K562 (cell line): Measurements from ENCODE around the gene LMBR1. TPM values are rescaled to one million over a fixed set of nuclear protein-coding genes. Genes with fewer than 3 reads are reported as not detected.
A peak's percentile ranks its signal among the peaks of the same experiment; 100 is the strongest.

ENCODE experiments used
- BRD4 ChIP-seq: fragments of 200-600 bp; sonication (generic); IDR thresholded peaks from 2 replicates; pipeline ENCODE4 v1.6.1; 2017; ENCODE audit warnings: inconsistent platforms
- ELF2 ChIP-seq: fragments of 250-450 bp; sonication (Bioruptor Pico); IDR thresholded peaks from 2 replicates; pipeline ENCODE4 v1.5.0; 2021; ENCODE audit warnings: mild to moderate bottlenecking
- FIP1L1 ChIP-seq: fragments of 200-400 bp; formaldehyde crosslinking; IDR thresholded peaks from 2 replicates; pipeline ENCODE4 v1.6.1; 2018; ENCODE audit warnings: mild to moderate bottlenecking, low read depth, low read length; ENCODE audit not compliant: poor library complexity, severe bottlenecking
- FOXJ3 ChIP-seq: sonication (generic); formaldehyde crosslinking; IDR thresholded peaks from 2 replicates; pipeline ENCODE4 v1.4.0; 2020; ENCODE audit warnings: mild to moderate bottlenecking, missing genetic modification reagents
- FOXK1 ChIP-seq: sonication (generic); formaldehyde crosslinking; IDR thresholded peaks from 2 replicates; pipeline ENCODE4 v1.8.0; 2022; ENCODE audit warnings: missing genetic modification reagents, mild to moderate bottlenecking, borderline replicate concordance
- FUS ChIP-seq: fragments of 200-400 bp; formaldehyde crosslinking; optimal IDR thresholded peaks from 2 replicates; pipeline ENCODE3; 2017; ENCODE audit warnings: low read depth, low read length
- GTF2F1 ChIP-seq: IDR thresholded peaks from 2 replicates; pipeline ENCODE4 v1.6.1; 2011; ENCODE audit warnings: low read depth, low read length, improper control_type of control experiment
- HEY1 ChIP-seq: fragments of 250-450 bp; sonication (Bioruptor Pico); IDR thresholded peaks from 2 replicates; pipeline ENCODE4 v1.5.0; 2020; ENCODE audit warnings: mild to moderate bottlenecking, moderate library complexity, borderline replicate concordance
- HLTF ChIP-seq: fragments of 450-650 bp; IDR thresholded peaks from 2 replicates; pipeline ENCODE4 v1.6.1; 2016
- HOXB6 ChIP-seq: fragments of 250-450 bp; sonication (Bioruptor Pico); IDR thresholded peaks from 2 replicates; pipeline ENCODE4 v1.5.1; 2022; ENCODE audit warnings: mild to moderate bottlenecking, borderline replicate concordance
- JUN ChIP-seq, 2 experiments: sonication (generic) in 1 of 2; formaldehyde crosslinking in 1 of 2; IDR thresholded peaks; 2 replicates each; pipeline versions ENCODE4 v1.6.1 to v1.8.0; 2012 to 2022; ENCODE audit warnings: borderline replicate concordance in 2 of 2, mild to moderate bottlenecking in 2 of 2, improper control_type of control experiment in 1 of 2, low read depth in 1 of 2, low read length in 1 of 2, missing genetic modification reagents in 1 of 2
- POU5F1 ChIP-seq: fragments of 150-350 bp; IDR thresholded peaks from 2 replicates; pipeline ENCODE4 v1.6.1; 2014; ENCODE audit warnings: borderline replicate concordance, low read length, low read depth, mild to moderate bottlenecking; ENCODE audit not compliant: partially characterized antibody
- SIRT6 ChIP-seq: IDR thresholded peaks from one replicate; pipeline ENCODE4 v1.6.1; 2012; ENCODE audit warnings: low read depth, mild to moderate bottlenecking, control low read depth, inconsistent platforms, low read length, moderate library complexity
- SMARCE1 ChIP-seq: fragments of 450-650 bp; IDR thresholded peaks from 2 replicates; pipeline ENCODE4 v1.7.1; 2016; ENCODE audit warnings: mild to moderate bottlenecking
- STAT5B ChIP-seq: fragments of 250-450 bp; sonication (Bioruptor Pico); IDR thresholded peaks from 2 replicates; pipeline ENCODE4 v1.8.0; 2021; ENCODE audit warnings: mild to moderate bottlenecking, inconsistent platforms
- TBP ChIP-seq: optimal IDR thresholded peaks from 2 replicates; pipeline ENCODE3; 2011; ENCODE audit warnings: low read depth, low read length, improper control_type of control experiment
- polyA plus RNA-seq, 8 experiments: library from polyadenylated mRNA; depleted of rRNA in 4 of 8; stranded (reverse) in 5 of 8; unstranded in 3 of 8; fragments of >200 nt; fragmentation: Nextera tagmentation in 2 of 8; fragmentation: Illumina TruSeq in 1 of 8; extraction: Ambion mirVana in 2 of 8; extraction: Trizol in 1 of 8; gene quantifications; 2 replicates each; pipeline versions ENCODE4 v1.2.1 to v1.2.3, GENCODE V29; 2011 to 2014; ENCODE audit warnings: inconsistent platforms in 1 of 8, missing spikeins in 1 of 8
- total RNA-seq, 7 experiments: library from RNA; depleted of rRNA in 6 of 7; stranded (reverse); fragments of >200 nt in 6 of 7; fragmentation: Illumina TruSeq in 2 of 7; extraction: Trizol in 2 of 7; gene quantifications; 2 replicates each; pipeline versions ENCODE4 v1.2.1 to v1.2.3, GENCODE V29; 2011 to 2021; ENCODE audit warnings: low replicate concordance in 1 of 7
- TF ChIP-seq, protein P1 (sequence below): sonication (generic); formaldehyde crosslinking; IDR thresholded peaks from 2 replicates; pipeline ENCODE4 v1.8.0; 2022; ENCODE audit warnings: missing genetic modification reagents, mild to moderate bottlenecking, borderline replicate concordance
- TF ChIP-seq, protein P2 (sequence below): IDR thresholded peaks from 2 replicates; pipeline ENCODE4 v1.6.1; 2014; ENCODE audit warnings: antibody characterized with exemption
- TF ChIP-seq, protein P3 (sequence below): fragments of 450-650 bp; IDR thresholded peaks from 2 replicates; pipeline ENCODE4 v1.6.1; 2016
- TF ChIP-seq, protein P4 (sequence below): fragments of 200-800 bp; sonication (Bioruptor generic); IDR thresholded peaks from 2 replicates; pipeline ENCODE4 v1.6.1; 2017; ENCODE audit warnings: missing genetic modification characterization, missing compliant biosample characterization

The LMBR1 gene
- total and polyA plus RNA-seq, 9 of the 15 experiments (the other 6 are each of a cell fraction or from before 2014, with no cell fraction given): 7.7 to 90.0 (median 59.9) TPM

DNA sequence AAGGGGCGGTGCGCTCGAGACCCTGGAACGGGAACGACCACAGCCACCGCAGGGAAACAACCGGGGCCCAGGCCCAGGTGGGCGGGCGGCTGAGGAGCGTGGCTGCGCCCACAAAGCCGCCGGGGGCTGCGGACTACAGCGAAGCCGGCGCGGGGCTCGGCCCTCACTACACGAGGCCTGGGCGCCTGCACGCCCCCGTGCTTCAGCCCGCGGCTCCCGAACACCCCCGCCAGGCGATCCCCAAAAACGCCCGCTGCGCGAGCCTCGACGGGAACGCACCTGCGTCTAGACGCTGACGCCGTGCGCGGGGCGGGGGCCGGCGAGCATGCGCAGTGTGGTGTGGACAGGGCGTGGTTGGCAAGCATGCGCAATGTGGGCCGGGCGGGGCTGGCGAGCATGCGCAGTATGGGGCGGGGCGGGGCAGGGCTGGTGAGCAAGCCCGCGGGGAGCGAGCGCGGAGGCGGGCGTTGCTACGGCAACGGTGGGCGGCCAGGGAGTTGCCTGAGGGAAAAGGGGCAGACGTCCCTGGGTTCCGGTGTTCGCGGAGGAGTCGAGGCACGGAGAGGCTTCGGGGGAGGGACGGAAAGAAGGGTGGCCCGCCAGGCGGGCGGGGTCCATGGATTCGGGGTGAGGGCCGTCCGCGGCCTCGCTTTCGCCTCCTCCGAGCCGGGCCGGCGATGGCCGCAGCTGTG is 252.6 kb downstream of the LMBR1 start, which contains the start of gene RNF32 (continued):
- TF ChIP-seq, protein P1, sequence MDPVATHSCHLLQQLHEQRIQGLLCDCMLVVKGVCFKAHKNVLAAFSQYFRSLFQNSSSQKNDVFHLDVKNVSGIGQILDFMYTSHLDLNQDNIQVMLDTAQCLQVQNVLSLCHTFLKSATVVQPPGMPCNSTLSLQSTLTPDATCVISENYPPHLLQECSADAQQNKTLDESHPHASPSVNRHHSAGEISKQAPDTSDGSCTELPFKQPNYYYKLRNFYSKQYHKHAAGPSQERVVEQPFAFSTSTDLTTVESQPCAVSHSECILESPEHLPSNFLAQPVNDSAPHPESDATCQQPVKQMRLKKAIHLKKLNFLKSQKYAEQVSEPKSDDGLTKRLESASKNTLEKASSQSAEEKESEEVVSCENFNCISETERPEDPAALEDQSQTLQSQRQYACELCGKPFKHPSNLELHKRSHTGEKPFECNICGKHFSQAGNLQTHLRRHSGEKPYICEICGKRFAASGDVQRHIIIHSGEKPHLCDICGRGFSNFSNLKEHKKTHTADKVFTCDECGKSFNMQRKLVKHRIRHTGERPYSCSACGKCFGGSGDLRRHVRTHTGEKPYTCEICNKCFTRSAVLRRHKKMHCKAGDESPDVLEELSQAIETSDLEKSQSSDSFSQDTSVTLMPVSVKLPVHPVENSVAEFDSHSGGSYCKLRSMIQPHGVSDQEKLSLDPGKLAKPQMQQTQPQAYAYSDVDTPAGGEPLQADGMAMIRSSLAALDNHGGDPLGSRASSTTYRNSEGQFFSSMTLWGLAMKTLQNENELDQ (CRISPR knock-in tag): peak; percentile 96; the same call in 1 of the 2 replicates
- TF ChIP-seq SMARCE1: no peak
- no peak for TF ChIP-seq HEY1 (CRISPR knock-in tag)
- peak; percentile 85 for TF ChIP-seq FUS
- no peak for TF ChIP-seq SIRT6
- TF ChIP-seq HOXB6 (CRISPR knock-in tag): no peak
- TF ChIP-seq, protein P2, sequence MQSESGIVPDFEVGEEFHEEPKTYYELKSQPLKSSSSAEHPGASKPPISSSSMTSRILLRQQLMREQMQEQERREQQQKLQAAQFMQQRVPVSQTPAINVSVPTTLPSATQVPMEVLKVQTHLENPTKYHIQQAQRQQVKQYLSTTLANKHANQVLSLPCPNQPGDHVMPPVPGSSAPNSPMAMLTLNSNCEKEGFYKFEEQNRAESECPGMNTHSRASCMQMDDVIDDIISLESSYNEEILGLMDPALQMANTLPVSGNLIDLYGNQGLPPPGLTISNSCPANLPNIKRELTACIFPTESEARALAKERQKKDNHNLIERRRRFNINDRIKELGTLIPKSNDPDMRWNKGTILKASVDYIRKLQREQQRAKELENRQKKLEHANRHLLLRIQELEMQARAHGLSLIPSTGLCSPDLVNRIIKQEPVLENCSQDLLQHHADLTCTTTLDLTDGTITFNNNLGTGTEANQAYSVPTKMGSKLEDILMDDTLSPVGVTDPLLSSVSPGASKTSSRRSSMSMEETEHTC: no peak
- no peak for TF ChIP-seq TBP
- 0 out of 2 replicates have a peak, but pooled peaks have one; percentile 37 for TF ChIP-seq GTF2F1
- peak; percentile 98 for TF ChIP-seq BRD4
- no peak for TF ChIP-seq ELF2
- no peak for TF ChIP-seq FOXJ3 (CRISPR knock-in tag)
- peak; percentile 83 for TF ChIP-seq POU5F1
- peak; percentile 21 for TF ChIP-seq FIP1L1
- TF ChIP-seq, protein P3, sequence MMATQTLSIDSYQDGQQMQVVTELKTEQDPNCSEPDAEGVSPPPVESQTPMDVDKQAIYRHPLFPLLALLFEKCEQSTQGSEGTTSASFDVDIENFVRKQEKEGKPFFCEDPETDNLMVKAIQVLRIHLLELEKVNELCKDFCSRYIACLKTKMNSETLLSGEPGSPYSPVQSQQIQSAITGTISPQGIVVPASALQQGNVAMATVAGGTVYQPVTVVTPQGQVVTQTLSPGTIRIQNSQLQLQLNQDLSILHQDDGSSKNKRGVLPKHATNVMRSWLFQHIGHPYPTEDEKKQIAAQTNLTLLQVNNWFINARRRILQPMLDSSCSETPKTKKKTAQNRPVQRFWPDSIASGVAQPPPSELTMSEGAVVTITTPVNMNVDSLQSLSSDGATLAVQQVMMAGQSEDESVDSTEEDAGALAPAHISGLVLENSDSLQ: no peak
- no peak for TF ChIP-seq HLTF
- no peak for TF ChIP-seq STAT5B (CRISPR knock-in tag)
- TF ChIP-seq FOXK1 (CRISPR knock-in tag): 0 out of 2 replicates have a peak, but pooled peaks have one; percentile 37
- TF ChIP-seq JUN (IDR thresholded peaks at IDR 0.05; ENCODE audit: borderline replicate concordance, low read depth, low read length): peak; percentile 61; the same call in 1 of the 2 replicates
- peak; percentile 97 for TF ChIP-seq JUN (CRISPR knock-in tag; IDR thresholded peaks at IDR 0.05; ENCODE audit: borderline replicate concordance)
- TF ChIP-seq, protein P4, sequence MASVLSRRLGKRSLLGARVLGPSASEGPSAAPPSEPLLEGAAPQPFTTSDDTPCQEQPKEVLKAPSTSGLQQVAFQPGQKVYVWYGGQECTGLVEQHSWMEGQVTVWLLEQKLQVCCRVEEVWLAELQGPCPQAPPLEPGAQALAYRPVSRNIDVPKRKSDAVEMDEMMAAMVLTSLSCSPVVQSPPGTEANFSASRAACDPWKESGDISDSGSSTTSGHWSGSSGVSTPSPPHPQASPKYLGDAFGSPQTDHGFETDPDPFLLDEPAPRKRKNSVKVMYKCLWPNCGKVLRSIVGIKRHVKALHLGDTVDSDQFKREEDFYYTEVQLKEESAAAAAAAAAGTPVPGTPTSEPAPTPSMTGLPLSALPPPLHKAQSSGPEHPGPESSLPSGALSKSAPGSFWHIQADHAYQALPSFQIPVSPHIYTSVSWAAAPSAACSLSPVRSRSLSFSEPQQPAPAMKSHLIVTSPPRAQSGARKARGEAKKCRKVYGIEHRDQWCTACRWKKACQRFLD (CRISPR knock-in tag): peak; percentile 8; the same call in 1 of the 2 replicates
